Skin of body (tissue), 2 donors: ENCODE measurements around the gene ELF5. TPM values are rescaled to one million over a fixed set of nuclear protein-coding genes. Genes with fewer than 3 reads are reported as not detected.

Experiments
- DNase-seq: peaks from one replicate; lab custom pipeline; 2025; lab: John Stamatoyannopoulos, UW
- total RNA-seq: library from RNA; depleted of rRNA; stranded (reverse); fragments of >200 nt; gene quantifications from one replicate; pipeline ENCODE4 v1.2.3, GENCODE V29; 2014

ELF5 gene
- total RNA-seq, 1 donor from 2014 or later, result 25.5 TPM

DNA sequence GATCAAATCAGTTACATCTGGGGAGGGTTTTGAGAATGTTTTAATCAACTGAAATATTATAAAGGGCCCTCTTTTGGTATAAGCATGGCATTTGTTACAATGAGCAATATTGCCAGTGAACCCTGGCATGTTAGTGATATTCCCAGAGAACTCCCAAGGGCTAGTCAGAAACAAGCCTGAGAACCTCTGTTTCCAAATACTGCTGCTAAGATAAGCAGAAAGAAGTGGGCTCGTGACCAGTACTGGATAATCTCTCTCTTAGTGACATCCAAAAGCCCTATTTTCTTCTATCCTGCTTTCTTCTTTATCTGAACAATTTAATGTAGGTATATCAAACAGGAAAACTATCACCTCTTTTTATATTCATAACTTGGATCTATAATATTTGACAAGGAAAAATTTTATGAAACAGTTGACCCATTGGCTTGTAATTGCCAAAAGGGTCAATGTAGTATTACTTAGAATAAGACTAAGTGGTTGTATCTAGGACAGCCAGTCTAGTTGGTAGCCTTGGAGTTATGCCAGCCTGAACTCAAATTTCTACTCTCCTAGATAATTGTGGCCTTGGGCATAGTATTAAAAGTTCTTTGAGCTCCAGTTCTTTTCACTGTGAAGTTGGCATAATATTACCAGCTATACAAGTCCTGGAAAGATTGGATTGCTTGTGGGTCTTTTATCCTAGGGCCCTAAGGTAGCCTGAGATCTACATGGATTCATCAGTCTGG is 59.1 kb downstream of the ELF5 start:
- DNase-seq, result no peak

DNA sequence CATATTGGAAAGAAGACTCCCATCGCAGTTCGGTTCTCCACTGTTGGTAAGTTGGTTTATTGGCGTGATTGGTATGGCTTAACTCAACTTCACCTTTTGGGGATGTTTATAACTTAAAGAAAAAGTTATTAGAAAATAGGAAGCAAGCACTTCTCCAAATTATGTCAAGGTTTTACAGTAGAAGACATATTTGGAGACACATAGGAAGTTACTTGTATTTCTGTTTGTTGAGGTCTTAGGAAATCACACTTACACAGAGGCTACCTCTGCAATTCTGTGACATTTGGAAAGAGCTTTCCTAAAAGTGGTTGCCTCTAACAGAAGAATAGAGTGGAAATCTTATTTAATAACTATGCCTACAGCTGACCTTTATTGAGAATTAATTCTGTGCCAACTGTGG is 62.5 kb downstream of the ELF5 start:
- no peak for DNase-seq

DNA sequence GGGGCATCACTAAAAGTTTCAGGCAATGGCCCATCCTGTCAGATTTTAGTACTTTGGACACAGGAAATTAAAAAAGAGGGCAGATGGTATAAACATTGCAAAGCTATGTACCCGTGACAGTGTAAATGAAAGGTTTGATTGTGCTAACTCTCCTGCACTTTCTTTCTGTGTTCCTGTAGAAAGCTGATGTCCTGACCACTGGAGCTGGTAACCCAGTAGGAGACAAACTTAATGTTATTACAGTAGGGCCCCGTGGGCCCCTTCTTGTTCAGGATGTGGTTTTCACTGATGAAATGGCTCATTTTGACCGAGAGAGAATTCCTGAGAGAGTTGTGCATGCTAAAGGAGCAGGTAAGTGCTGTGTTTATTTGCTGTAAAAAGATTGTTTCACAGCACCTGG is 64.6 kb downstream of the ELF5 start:
- no peak for DNase-seq

DNA sequence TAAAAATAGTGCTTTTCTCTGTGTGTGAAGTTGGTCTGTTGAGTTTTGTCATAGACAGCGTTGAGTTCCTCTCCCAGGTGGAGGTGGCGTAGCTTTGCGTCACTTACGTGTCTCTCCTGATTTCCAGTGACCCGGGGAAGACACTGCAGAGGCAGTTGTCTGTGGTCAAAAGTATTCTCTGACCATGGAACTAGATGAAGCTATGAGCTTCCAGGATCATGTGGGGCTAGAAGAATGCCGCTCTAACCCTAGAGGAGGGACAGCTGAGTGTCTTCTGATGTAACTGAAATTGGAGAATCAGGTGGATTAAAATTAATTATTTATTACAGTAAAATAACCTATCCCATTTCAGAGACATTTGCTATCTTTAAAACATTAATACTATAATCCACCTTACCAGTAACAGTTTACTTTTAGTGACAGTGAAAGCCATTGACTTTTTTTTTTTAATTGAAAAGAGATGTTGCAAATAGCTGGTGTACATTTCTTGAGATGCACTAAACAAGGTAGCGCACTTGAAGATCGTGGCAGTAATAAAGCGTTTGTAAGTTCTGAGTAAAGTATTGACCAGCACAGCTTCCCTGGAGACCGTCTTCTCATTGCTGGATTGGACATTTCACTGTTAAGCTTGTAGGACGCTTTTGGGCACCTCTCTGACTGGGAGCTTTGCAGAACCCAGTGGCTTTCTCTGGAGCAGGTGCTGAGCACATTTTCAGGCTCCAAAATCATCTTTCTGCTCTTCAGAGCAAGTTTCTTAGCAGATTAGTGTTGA is 65.2 kb downstream of the ELF5 start:
- DNase-seq, result no peak

DNA sequence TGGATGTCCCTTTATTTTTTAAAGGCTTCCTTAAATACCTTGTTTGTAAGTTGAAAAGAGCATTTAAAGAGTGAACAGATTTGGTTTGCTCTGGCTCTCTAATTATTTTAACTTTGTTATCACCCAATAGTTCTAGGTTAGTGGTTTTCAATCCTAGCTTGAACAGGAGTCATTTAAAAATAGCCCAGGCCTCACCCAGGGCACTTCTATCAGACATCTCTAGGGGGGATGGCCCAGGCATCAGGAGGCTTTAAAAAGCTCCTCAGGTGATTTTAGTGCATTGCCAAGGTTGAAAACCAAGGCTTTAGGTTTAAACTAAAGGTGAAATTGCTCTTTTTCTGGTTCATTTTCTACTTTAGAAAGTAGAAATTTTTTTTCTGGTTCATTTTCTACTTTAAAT is 66.5 kb downstream of the ELF5 start:
- DNase-seq, result no peak

DNA sequence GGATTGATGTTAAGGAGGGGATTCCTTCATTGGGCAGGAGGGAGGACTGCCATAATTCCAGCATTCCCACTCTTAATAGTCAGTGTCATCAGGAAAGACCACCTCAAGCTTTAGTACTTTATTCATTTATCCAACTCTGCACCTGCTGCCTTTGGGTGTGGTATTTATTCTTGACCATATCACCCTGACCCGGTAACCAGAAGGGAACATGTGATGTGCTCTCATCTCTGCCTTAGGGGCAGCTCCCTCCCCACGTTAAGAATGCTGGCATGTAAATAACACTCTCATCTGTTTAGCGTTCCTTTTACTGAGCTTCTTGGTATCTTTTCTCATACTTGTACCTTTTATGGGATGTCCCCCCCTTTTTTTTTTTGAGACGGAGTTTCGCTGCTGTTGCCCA is 67.2 kb downstream of the ELF5 start:
- no peak for DNase-seq

DNA sequence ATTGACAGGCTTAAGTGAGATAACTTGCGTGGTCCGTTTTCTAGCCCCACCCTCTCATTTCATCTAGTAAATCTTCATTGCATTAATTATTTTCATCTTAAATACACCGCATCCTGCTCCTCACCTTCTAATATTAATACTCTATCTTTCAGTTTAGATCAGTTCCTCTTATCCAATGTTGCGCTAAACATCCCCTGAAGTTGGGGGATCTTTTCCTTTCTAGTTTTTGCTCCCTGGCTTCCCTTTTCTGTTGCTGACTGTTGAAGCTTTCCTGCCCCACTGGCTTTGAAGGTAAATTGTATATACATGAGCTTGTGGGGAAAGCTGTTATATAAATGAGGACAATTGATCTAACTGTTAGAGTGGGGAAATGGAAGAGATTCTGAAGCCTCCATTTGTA is 67.6 kb downstream of the ELF5 start:
- DNase-seq, result no peak

DNA sequence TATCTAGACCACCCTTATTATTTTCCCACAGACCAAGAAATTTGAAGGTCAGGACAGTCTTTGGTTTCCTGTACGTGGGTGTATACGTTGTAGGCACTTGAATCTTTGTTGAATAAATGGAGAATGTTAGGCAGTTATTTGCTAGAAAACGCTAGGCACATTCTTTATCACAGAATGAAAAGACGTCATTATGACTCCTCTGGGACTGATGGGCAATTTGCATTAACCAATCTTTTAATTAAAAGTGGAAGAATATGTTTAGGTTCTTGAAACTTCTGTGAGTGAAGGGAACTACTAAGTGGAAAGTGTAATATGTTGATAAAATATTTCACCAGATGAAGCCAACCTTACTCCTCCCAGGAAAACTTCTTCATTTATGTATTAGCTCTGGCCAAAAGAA is 69.2 kb downstream of the ELF5 start:
- no peak for DNase-seq

DNA sequence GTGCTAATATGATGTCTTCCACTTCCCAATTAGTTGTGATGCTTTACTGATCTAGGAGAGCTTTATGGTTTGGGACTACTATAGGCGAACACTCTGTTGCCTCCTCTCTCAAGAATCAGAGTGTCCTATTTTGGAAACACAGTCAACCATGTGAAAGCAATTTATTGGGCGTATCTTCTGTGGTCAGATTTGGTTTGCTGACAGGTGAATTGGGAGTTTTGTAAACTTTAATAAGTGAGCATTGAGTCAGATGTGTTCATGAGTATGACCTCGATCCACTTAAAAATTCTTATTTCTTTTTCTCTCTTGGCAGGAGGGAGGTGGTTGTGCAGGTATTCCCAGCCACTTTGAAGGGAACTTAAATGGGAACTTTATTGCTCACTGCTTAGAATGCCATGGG is 70.5 kb downstream of the ELF5 start:
- no peak for DNase-seq

DNA sequence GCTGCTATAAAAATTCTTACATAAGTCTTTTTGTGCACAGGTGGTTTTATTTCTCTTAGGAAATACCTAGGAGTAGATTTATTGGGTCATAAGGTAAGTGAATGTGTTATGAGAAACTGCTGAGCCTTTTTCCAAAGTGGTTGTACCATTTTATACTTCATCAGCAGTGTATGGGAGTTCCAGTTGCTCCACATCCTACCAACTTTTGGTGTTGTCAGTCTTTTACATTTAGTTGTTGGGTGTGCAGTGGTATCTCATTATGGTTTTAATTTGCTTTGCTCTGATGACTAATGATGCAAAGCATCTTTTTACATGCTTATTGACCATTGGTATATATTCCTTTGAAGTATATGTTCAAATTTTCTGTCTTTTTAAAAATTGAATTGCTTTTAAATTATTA is 71.8 kb downstream of the ELF5 start:
- DNase-seq, result no peak

DNA sequence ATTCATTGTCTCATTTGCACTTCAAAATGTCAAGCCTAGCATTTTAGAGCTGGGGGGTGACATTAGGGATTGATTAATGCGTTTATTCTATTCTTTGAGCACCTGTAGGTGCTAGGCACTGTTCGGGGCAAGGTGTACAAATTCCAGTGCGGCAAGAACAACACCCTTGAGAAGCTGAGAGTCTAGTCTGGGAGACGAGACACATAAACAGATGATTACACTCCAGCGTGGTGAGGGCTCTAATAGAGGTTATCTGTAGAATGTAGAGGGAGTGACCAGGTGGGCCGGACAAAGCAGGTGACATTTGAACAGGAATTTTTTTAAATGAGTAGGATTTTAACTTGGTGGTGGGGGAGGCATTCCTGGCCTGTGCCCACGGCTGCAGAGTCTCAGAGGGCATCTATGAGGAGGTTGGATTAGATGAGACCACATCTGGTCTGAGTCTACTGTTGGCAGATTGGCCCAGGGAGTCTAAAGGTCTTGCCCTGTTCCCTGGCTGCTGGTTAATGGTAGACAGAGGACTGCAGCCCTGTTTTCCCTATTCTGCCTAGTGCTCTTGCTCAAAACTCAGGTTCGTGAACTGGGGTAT is 73.9 kb downstream of the ELF5 start:
- DNase-seq, result no peak

DNA sequence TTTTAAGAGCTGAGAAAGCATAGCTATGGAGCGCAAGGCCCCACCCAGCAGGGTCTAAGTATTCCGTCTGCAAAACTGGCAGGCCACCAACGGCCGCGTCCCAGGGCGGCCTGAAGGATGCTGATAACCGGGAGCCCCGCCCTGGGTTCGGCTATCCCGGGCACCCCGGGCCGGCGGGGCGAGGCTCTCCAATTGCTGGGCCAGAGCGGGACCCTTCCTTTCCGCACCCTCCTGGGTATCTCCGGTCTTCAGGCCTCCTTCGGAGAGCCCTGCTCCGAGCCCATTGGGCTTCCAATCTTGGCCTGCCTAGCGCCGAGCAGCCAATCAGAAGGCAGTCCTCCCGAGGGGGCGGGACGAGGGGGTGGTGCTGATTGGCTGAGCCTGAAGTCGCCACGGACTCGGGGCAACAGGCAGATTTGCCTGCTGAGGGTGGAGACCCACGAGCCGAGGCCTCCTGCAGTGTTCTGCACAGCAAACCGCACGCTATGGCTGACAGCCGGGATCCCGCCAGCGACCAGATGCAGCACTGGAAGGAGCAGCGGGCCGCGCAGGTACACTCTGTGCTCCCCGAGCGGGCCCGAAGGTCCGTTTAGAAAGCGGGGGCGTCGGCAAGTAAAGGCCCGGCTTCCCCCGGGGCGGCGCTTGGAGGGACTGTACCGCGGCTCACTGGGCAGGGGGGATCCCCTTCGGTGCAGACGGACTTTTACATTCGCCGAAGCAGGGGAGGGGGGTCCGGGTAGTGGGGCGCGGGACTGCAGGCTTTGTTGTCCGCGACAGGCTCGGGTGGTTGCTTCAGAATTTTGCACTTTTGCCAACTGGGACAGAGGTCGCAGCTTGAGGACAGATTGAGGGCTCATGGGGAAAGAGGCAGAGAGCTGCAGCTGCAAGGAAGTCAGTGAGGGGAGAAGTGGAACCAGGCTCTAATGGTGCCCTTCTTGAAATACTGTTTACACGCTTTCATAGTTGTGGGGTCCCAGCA is 74.8 kb downstream of the ELF5 start, which contains the start of gene CAT:
CAT (plus strand) TSS at position 406 of the 979 bp plus-strand sequence; CDS start at position 486, 80 bp downstream.
- peak; percentile 96 for DNase-seq

DNA sequence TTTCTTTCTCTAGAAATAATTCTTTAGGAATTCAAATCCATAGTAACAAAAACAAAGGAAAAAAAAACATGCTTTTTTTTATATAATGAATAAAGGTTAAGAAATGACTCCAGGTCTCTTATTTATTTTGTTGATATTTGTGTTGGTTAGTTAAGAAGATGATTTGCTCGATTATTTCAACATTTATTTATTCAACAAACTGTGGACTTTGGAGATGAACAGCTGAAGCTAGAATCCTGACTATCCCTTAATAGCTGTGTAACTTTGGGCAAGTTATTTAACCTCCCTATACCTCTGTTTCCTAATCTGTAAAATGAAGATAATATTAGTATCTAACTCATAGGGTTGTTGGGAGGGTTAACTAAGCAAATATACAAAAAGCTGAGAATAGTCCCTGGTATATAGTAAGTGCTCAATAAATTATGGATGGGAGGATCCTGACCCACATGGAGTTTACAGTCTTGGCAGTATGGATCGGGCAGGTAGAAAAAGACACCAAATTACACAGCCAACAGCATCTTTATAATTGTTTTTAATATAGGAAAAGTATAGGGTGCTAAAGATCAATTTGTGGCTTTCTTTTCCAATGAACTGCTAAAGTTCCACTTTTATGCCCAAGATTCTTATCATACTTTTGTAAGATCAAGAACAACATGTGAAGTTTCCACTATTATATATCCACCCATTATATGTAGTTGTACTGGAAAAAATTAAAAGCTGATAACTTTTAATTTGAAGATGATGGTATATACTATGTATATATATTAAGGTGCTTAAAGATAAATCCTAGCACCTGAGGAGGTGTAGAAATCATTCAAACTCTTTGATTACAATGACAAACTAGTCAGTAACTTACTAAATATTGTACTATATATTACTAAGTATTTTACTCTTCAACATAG is 76.1 kb downstream of the ELF5 start:
- no peak for DNase-seq

DNA sequence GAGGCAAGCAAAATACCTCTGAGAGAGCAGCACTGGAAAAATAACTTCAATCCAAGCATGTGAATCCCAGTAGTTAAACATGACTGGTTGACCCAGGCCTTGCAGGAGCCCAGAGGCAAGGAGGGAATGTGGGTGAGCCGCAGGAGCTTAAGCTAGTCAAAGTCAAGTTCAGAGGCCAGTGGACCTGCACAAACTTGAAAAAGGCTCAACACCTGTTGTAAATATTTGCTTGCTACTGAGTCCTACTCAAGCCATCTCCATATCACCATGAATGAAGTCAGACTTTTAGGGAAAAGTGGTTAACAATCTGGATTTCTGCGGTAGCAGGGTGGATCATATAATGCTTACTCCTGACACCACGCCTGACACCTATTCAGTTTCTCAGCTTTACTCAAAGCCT is 79.7 kb downstream of the ELF5 start:
- DNase-seq, result no peak

DNA sequence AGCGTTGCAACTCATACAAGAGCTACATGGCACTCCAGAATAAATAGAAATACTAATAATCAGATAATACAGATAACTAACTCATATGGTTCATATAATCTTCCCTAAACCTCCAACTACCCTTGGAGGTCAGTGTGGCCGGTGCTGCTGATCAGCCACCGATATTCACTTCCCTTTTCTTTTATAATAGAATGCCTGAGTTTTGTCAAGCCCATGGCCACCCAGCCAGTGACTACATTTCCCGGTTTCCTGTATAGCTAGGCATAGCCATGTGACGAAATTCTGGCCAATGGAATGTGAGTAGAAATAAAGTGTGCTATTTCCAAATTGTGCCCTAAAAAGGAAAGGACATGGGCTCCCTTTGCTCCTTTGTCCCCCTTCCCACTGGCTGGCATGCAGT is 80.8 kb downstream of the ELF5 start:
- DNase-seq, result no peak

DNA sequence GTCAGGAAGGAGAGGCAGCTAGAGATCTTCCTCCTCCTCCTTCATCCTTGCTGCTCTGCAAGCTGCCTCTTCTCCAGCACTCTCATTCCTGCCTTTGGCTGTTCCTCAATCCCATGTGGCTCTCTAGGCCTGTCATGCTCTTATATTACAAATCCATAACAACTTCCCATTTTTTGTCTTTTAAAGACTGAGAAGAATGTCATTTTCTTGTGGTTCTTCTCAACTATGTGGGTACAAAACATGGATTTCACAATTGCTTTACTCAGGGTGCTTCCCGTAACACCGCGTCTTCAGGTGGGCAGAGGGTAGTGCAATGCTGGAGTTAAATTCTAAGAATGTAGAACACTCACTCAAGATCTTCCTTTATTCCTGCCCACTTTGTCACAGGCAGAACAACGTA is 81.6 kb downstream of the ELF5 start:
- DNase-seq, result no peak
